Neural progenitor cell (in vitro differentiated cells): ENCODE results near the gene THAP4. TPM values are rescaled to one million over a fixed set of nuclear protein-coding genes. Genes with fewer than 3 reads are reported as not detected.

Source experiments
- DNase-seq: peaks from one replicate; pipeline ENCODE4 v3.0.0-alpha.2; 2016; ENCODE audit warnings: low spot score
- H2AFZ ChIP-seq: fragments of 200-600 bp; sonication (generic); replicated peaks from 2 replicates; pipeline ENCODE4 v1.6.1; 2016; ENCODE audit warnings: antibody characterized with exemption
- H3F3A ChIP-seq: fragments of 200-600 bp; sonication (generic); 2 replicates; pipeline ENCODE4 v1.6.1; 2016; ENCODE audit warnings: antibody characterized with exemption, low read depth
- H3K27ac ChIP-seq: fragments of 200-600 bp; sonication (generic); 2 replicates; pipeline ENCODE4 v1.5.1; 2016; ENCODE audit warnings: mild to moderate bottlenecking
- H3K27me3 ChIP-seq: fragments of 200-600 bp; sonication (generic); 2 replicates; pipeline ENCODE4 v1.6.1; 2016; ENCODE audit warnings: mild to moderate bottlenecking, moderate library complexity
- H3K36me3 ChIP-seq: fragments of 200-600 bp; sonication (generic); 2 replicates; pipeline ENCODE4 v1.5.1; 2016
- H3K4me1 ChIP-seq: fragments of 200-600 bp; sonication (generic); 2 replicates; pipeline ENCODE4 v1.6.1; 2016; ENCODE audit warnings: mixed run types
- H3K4me2 ChIP-seq: fragments of 200-600 bp; sonication (generic); 2 replicates; pipeline ENCODE4 v1.6.1; 2016
- H3K4me3 ChIP-seq: fragments of 200-600 bp; sonication (generic); 2 replicates; pipeline ENCODE4 v1.5.1; 2016
- H3K79me2 ChIP-seq: fragments of 200-600 bp; sonication (generic); 2 replicates; pipeline ENCODE4 v1.6.1; 2016; ENCODE audit warnings: low read depth
- H3K9ac ChIP-seq: fragments of 200-600 bp; sonication (generic); 2 replicates; pipeline ENCODE4 v1.6.1; 2016
- H3K9me3 ChIP-seq: fragments of 200-600 bp; sonication (generic); 2 replicates; pipeline ENCODE4 v1.5.1; 2016; ENCODE audit warnings: low read depth
- H4K20me1 ChIP-seq: fragments of 200-600 bp; sonication (generic); 2 replicates; pipeline ENCODE4 v1.6.1; 2016; ENCODE audit warnings: low read depth
- H3K27ac Mint-ChIP-seq: 3 replicates; pipeline ENCODE4 v1.8.0; 2021; ENCODE audit warnings: mixed read lengths
- H3K27me3 Mint-ChIP-seq: 2 replicates; pipeline ENCODE4 v1.8.0; 2022; ENCODE audit warnings: low read depth, mild to moderate bottlenecking, inconsistent platforms, moderate library complexity, mixed read lengths; ENCODE audit not compliant: insufficient read depth
- H3K36me3 Mint-ChIP-seq: 3 replicates; pipeline ENCODE4 v1.8.0; 2021; ENCODE audit warnings: mixed read lengths
- H3K4me1 Mint-ChIP-seq: 3 replicates; pipeline ENCODE4 v1.8.0; 2021; ENCODE audit warnings: mixed read lengths
- H3K4me3 Mint-ChIP-seq: 3 replicates; pipeline ENCODE4 v1.8.0; 2021; ENCODE audit warnings: mild to moderate bottlenecking, moderate library complexity, mixed read lengths
- H3K9me3 Mint-ChIP-seq: 3 replicates; pipeline ENCODE4 v1.8.0; 2020; ENCODE audit warnings: mixed read lengths
- EZH2 ChIP-seq: fragments of 200-600 bp; sonication (generic); IDR thresholded peaks from 2 replicates; pipeline ENCODE4 v1.6.1; 2017; ENCODE audit warnings: antibody characterized with exemption, mild to moderate bottlenecking, moderate library complexity
- EZH2phosphoT487 ChIP-seq: fragments of 200-600 bp; sonication (generic); IDR thresholded peaks from 2 replicates; pipeline ENCODE4 v1.6.1; 2017; ENCODE audit warnings: antibody characterized with exemption
- total RNA-seq: library from RNA; depleted of rRNA; stranded (reverse); fragments of >200 nt; gene quantifications from 2 replicates; pipeline ENCODE4 v1.2.3, GENCODE V29; 2015; ENCODE audit warnings: low replicate concordance
- TF ChIP-seq, protein P1 (sequence below): fragments of 200-600 bp; sonication (generic); IDR thresholded peaks from 2 replicates; pipeline ENCODE4 v1.5.1; 2017; ENCODE audit warnings: antibody characterized with exemption, mild to moderate bottlenecking

THAP4 gene
- total RNA-seq, 1 donor from 2014 or later, result 25.6 TPM

DNA sequence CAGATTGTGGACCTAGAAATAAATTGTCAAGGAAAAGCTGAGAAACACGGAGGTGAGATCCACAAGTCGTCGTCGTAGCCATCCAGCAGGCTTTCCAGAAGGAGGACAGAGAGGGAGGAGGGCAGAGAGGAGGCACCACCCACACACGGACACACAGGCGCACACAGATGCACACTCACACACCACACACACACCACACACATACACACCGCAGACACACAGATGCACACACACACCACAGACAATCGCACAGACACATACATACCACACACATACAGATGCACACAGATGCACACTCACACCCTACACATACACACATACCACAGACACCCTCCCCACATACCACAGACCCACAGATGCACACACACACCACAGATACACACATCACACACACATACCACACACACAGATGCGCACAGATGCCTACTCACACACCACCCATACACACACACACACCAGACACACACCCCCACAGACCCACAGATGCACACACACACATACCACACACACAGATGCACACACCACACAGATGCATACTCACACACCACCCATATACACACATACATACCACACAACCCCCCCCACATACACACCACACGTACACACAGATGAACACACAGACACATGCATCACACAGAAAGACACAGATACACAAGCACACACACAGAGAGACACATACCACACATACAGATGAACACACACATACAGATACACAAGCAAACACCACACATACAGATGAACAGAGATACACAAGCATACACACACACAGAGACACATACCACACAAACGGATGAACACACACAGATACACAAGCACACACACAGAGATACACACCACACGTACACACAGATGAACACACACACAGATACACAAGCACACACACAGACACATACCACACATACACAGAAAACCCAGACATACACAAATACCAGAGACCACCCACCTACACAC, 91.2 kb downstream of the THAP4 start:
- Mint-ChIP-seq H3K27me3 (peaks cover 15% of the 10 kb centered on the region), H3K9me3 (no peaks in the 10 kb centered on the region), H3K27ac (no peak overlapping the region), H3K4me3 (no peak overlapping the region), H3K4me1 (peaks cover 2% of the 10 kb centered on the region), H3K36me3 (no peaks in the 10 kb centered on the region)
- H3K79me2 ChIP-seq, result no peaks in the 10 kb centered on the region
- no peak overlapping the region for H2AFZ ChIP-seq
- H3K9ac ChIP-seq, result no peak overlapping the region
- no peak for DNase-seq
- H3K4me3 ChIP-seq, result no peak overlapping the region
- H3K4me2 ChIP-seq, result no peak overlapping the region
- H3K4me1 ChIP-seq, result peaks cover 12% of the 10 kb centered on the region
- TF ChIP-seq EZH2phosphoT487 (no peak), EZH2 (no peak)
- TF ChIP-seq, protein P1, sequence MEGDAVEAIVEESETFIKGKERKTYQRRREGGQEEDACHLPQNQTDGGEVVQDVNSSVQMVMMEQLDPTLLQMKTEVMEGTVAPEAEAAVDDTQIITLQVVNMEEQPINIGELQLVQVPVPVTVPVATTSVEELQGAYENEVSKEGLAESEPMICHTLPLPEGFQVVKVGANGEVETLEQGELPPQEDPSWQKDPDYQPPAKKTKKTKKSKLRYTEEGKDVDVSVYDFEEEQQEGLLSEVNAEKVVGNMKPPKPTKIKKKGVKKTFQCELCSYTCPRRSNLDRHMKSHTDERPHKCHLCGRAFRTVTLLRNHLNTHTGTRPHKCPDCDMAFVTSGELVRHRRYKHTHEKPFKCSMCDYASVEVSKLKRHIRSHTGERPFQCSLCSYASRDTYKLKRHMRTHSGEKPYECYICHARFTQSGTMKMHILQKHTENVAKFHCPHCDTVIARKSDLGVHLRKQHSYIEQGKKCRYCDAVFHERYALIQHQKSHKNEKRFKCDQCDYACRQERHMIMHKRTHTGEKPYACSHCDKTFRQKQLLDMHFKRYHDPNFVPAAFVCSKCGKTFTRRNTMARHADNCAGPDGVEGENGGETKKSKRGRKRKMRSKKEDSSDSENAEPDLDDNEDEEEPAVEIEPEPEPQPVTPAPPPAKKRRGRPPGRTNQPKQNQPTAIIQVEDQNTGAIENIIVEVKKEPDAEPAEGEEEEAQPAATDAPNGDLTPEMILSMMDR, result no peak
- H3K27me3 ChIP-seq, result peaks cover 38% of the 10 kb centered on the region
- no peaks in the 10 kb centered on the region for H3K9me3 ChIP-seq
- H4K20me1 ChIP-seq, result no peaks in the 10 kb centered on the region
- H3K27ac ChIP-seq, result no peak overlapping the region
- no peaks in the 10 kb centered on the region for H3K36me3 ChIP-seq
- H3F3A ChIP-seq, result no peaks in the 10 kb centered on the region

DNA sequence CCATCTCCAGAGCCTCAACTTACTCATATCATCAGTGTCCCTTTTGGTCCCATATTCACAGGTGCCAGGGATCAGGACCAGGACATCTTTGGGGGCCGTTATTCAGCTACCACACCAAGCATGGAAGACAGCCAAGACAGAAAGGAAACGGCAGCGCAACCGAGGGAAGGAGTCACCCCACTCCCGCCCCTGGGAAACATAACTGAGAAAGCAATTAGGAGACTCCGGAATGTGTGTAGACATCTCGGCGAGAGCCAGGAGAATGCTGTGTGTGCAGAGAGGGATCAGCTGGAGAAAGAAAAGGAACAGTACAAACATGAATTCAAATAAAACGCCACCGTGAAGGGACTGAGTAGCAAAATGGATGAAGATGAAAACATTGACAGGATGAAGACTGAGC, 91.9 kb downstream of the THAP4 start:
- Mint-ChIP-seq H3K27ac (no peak overlapping the region), H3K36me3 (no peaks in the 10 kb centered on the region), H3K4me1 (peaks cover 6% of the 10 kb centered on the region), H3K27me3 (peaks cover 18% of the 10 kb centered on the region), H3K9me3 (peaks cover 2% of the 10 kb centered on the region), H3K4me3 (no peak overlapping the region)
- TF ChIP-seq EZH2phosphoT487 (no peak), EZH2 (no peak)
- TF ChIP-seq, protein P1, result no peak
- Histone ChIP-seq H3K4me3 (no peak overlapping the region), H4K20me1 (no peaks in the 10 kb centered on the region), H2AFZ (no peak overlapping the region), H3F3A (no peaks in the 10 kb centered on the region), H3K79me2 (no peaks in the 10 kb centered on the region), H3K9me3 (no peaks in the 10 kb centered on the region), H3K27ac (no peak overlapping the region), H3K4me1 (peaks cover 12% of the 10 kb centered on the region), H3K4me2 (no peak overlapping the region), H3K9ac (no peak overlapping the region), H3K36me3 (no peaks in the 10 kb centered on the region), H3K27me3 (peaks cover 45% of the 10 kb centered on the region)
- DNase-seq, result no peak

DNA sequence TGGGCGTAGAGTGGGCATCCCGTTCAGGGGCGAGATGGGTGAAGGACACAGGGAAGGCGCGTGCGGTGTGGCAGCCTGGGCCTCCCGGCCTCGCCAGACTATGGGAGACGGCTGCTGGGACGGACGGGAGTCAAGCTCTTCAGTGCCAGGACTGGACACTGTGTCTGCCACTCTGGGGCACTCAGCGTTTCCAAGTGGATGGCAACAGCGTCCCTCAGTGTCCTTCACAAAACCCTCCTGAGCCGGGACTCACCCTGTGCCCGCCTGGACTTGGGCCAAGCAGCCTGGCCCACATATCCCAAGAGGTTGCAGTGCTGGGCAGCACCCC, 94.7 kb downstream of the THAP4 start:
- no peak overlapping the region for H3K27ac Mint-ChIP-seq
- Histone ChIP-seq H3K4me3 (no peak overlapping the region), H3K79me2 (no peaks in the 10 kb centered on the region), H3K36me3 (no peaks in the 10 kb centered on the region), H3K27ac (no peak overlapping the region), H3K4me2 (peak overlapping the region; percentile 87), H3K27me3 (peaks cover 73% of the 10 kb centered on the region), H3K9ac (no peak overlapping the region), H3F3A (no peaks in the 10 kb centered on the region), H3K4me1 (peaks cover 12% of the 10 kb centered on the region), H4K20me1 (no peaks in the 10 kb centered on the region), H3K9me3 (no peaks in the 10 kb centered on the region), H2AFZ (no peak overlapping the region)
- H3K4me3 Mint-ChIP-seq, result peak overlapping the region; percentile 33
- DNase-seq, result no peak
- H3K4me1 Mint-ChIP-seq, result peaks cover 14% of the 10 kb centered on the region
- H3K9me3 Mint-ChIP-seq, result peaks cover 2% of the 10 kb centered on the region
- TF ChIP-seq, protein P1, result no peak
- no peak for TF ChIP-seq EZH2phosphoT487
- H3K27me3 Mint-ChIP-seq, result peaks cover 19% of the 10 kb centered on the region
- H3K36me3 Mint-ChIP-seq, result no peaks in the 10 kb centered on the region
